Myocyte (in vitro differentiated cells): ENCODE measurements around the gene MT3. TPM values are rescaled to one million over a fixed set of nuclear protein-coding genes. Genes with fewer than 3 reads are reported as not detected.

Source experiments
- DNase-seq: peaks from one replicate; pipeline ENCODE4 v3.0.0-alpha.2; 2012; ENCODE audit warnings: low read depth
- total RNA-seq: library from RNA; depleted of rRNA; stranded (reverse); fragments of >200 nt; gene quantifications from 2 replicates; pipeline ENCODE4 v1.2.3, GENCODE V29; 2014

MT3 gene
- total RNA-seq, 1 donor from 2014 or later, result not detected

DNA sequence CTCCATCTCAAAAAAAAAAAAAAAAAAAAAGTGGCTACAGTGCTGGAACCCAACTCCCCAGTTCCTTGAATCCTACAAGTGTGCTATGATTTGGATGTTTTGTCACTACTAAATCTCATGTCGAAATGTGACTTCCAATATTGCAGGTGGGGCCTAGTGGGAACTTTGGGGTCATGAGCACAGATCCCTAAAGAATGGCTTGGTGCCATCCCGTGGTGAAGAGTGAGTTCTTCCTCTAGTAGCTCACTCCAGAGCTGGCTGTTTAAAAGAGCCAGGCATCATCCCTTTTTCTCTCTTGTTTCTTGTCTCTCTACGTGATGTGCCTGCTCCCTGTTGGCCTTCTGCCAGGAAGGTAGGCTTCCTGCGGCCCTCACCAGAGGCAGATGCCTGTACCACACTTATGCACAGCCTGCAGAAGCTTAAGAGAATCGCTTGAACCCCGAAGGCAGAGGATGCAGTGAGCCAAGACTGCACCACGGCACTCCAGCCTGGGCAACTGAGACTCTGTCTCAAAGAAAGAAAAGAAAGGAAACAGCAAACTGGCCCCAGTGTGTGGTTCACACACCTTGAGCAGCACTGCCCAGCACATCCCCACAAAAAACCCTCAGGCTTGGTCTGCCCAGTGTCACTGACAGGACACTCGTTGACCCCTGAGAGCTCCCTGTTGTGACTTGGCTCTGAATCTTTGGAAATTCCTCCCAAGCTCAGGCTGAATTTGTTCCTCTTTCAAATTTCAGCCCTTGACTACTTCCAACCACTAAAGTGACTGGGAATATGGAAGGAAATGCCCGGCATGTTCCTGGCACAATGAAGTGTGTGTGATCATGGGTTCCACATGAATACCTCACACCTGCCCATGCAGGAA lies 39.4 kb downstream of the MT3 start:
- no peak for DNase-seq

- DNase-seq, result no peak
Measured at GRCh38 chr16:56629531-56629930, 40.2 kb downstream of the MT3 start.

DNA sequence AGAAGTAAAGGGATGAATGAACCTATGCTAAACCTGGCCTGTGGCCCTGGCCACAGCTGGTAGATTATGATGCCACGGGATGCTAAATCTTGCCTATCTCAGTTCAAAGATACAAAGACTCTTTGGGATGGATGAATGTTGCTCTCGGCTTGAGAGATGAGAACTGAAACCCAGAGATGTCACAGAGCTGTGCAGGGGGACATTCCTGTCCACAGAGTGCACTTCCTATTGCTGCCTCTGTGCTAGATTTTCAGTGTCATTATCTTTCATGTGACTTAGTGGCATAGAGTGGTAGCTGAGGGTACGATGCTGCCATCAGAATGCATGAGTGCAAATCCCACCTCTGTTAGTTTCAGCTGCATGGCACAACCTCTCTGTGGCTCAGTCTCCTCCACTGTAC lies 40.8 kb downstream of the MT3 start:
- no peak for DNase-seq

DNA sequence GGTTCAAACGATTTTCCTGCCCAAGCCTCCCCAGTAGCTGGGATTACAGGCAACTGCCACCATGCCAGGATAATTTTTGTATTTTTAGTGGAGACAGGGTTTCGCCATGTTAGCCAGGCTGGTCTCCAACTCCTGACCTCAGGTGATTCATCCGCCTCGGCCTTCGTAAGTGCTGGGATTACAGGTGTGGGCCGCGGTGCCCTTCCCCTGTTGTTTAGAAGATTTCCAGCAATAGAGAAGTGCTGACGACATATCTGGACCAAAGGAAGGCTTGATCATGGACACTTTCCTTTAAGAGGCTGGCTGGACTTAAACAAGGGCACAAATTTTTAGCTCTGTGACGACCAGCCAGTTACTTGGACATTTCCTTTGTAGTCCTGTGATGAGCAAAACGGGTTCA lies 41.9 kb downstream of the MT3 start:
- DNase-seq, result no peak

DNA sequence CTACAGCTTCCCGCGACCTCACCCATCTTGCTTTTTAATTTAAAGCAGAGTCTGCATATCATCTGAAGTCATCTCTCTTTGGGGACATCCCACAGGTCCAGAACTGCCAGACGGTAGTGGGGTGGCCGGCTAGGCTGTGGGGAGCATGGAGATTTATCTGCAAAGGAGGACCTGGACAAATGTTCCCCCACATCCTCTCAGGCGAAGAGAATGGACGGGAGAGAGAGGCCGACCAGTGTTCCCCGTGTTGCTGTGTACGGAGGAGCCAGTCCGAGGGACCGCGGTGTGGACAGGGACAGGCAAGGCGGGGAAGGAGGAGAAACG lies 42.5 kb downstream of the MT3 start:
- DNase-seq, result no peak

GRCh38 chr16:56632156-56632847 lies 43.0 kb downstream of the MT3 start, which contains the start of gene MT1M:
Gene MT1M, plus strand, starts transcription at chr16:56632659. Its CDS starts 73 bp downstream, at chr16:56632732.
- DNase-seq, result no peak

DNA sequence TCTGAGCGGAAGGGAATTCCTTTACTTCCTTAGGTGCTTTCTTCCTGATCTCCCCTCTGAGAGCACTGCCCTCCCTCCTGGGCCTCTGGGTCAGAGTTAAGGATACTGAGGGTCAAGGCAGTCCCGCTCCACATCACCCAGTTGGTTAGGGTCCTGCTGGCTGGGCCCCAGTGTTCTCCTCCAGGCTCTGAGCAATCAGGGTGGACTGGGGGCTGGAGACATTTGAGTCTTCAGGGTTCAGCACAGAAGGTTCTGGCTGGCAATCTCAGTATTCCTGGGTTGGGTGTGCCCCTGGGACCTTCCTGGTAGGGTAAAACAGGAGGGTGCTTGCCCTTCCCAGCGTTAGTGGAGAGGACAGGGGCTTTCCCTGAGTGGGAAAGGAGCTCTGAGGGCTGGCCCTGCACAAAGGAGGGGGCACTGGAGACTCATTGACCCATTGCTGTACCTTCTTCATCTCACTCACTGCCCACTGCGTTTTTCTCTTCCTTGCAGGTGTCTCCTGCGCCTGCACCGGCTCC lies 43.6 kb downstream of the MT3 start:
- no peak for DNase-seq

- DNase-seq, result no peak
Measured at GRCh38 chr16:56633535-56633934, 44.2 kb downstream of the MT3 start.

- no peak for DNase-seq
Measured at GRCh38 chr16:56634715-56635440, 45.5 kb downstream of the MT3 start.

- DNase-seq, result no peak
Measured at GRCh38 chr16:56635441-56635967, 46.2 kb downstream of the MT3 start.

DNA sequence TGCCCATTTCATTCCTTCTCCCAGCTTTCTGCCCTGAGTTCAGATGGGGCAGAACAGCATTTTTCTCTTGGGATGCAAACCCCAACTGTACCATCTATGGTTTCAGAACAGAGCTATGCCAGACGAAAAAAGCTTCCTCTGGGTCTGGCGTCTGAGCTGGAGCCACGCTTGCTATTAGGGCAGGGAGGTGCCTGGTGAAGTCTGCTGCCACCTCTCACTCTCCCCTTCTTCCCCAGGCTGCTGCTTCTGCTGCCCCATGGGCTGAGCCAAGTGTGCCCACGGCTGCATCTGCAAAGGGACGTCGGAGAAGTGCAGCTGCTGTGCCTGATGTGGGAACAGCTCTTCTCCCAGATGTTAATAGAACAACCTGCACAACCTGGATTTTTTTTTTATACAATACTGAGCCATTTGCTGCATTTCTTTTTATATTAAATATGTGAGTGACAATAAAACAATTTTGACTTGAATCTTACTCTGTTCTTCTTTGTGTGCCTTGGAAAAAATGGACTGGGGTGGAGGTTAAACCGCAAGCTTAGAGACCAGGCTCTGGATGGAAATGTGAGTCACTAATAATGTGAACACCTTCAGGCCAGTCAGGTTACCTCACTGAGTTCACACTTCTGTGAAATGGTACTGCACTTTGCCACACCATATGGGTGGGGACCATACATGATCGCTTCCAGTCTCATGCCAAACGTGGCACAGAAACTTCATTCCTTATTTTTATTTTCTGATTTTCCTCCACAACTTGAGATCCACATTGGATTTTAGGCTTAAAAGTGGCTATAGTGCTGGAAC lies 47.5 kb downstream of the MT3 start:
- no peak for DNase-seq

DNA sequence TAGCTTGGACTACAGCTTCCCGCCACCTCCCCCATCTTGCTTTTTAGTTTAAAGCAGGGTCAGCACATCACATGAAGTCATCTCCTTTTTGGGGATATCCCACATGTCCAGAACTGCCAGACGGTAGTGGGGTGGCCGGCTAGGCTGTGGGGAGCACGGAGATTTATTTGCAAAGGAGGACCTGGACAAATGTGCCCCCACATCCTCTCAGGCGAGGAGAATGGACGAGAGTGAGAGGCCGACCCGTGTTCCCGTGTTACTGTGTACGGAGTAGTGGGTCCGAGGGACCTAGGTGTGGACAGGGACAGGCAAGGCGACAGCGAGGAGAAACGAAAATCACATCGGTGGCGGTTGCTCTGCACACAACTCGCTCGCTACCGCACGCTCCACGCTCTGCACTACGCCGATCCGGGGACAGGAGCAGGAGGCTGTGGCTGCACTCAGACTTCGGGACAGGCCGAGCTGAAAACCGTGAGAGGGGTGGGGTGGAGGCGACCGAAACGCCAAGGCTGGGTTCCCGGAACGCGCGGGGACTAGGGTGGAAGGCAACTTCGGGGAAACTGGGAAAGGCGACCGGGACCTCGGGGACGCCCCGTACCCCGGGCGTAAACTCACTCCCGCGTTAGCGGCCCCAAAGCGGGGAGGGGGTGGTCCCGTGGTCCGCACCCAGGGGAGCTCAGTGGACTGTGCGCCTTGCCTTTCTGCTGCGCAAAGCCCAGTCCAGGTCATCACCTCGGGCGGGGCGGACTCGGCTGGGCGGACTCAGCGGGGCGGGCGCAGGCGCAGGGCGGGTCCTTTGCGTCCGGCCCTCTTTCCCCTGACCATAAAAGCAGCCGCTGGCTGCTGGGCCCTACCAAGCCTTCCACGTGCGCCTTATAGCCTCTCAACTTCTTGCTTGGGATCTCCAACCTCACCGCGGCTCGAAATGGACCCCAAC lies 48.8 kb downstream of the MT3 start, which contains the start of gene MT1A:
Gene MT1A (plus strand): TSS at position 853 of the 937 bp plus-strand sequence. CDS start 73 bp downstream, at position 926.
- DNase-seq, result no peak

- no peak for DNase-seq
Measured at GRCh38 chr16:56639045-56639444, 49.7 kb downstream of the MT3 start.

DNA sequence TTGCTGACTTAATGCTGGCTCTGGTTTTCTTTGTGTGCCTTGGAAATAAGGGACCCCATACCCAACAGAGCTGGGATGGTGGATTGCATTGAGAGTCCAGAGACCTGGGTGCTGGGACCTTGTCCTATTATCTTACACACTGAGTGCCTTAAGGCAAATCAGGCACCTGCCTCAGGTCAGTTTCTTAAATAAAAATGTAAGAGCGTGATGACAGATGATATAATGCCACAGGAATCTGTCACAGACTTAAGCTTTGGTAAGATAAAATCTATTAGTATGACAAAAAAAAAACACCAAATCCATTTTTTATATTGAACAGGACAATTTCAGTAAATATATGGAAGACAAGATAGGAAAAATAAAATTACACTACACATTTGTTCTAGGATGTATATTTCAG lies 50.7 kb downstream of the MT3 start:
- no peak for DNase-seq

Other genes starting within 250 kb of the MT3 start
- gene AMFR, start 164.0 kb upstream of the MT3 start, total RNA-seq, result 220 and 233 TPM in 2 replicates
- 46.5 and 48.6 TPM in 2 replicates for gene NUDT21, start 138.2 kb upstream of the MT3 start, total RNA-seq
- 68.9 and 79.0 TPM in 2 replicates for gene OGFOD1, start 138.0 kb upstream of the MT3 start, total RNA-seq
- gene BBS2, start 69.5 kb upstream of the MT3 start, total RNA-seq, result 27.2 and 32.9 TPM in 2 replicates
- not detected in 2 replicates for gene MT4, start 24.5 kb upstream of the MT3 start, total RNA-seq
- 7.1 and 18.6 TPM in 2 replicates for gene MT2A, start 19.1 kb downstream of the MT3 start, total RNA-seq
- gene MT1E, start 36.3 kb downstream of the MT3 start, total RNA-seq, result 24.7 and 26.6 TPM in 2 replicates
- not detected in 2 replicates for gene MT1M, start 43.1 kb downstream of the MT3 start, total RNA-seq
- gene MT1A, start 49.1 kb downstream of the MT3 start, total RNA-seq, result not detected in 2 replicates
- gene MT1B, start 62.4 kb downstream of the MT3 start, total RNA-seq, result not detected in 2 replicates
- gene MT1F, start 68.4 kb downstream of the MT3 start, total RNA-seq, result not detected in 2 replicates
- gene MT1G, start 78.5 kb downstream of the MT3 start, total RNA-seq, result not detected in 2 replicates
- gene MT1H, start 80.3 kb downstream of the MT3 start, total RNA-seq, result not detected in 2 replicates
- gene MT1X, start 92.9 kb downstream of the MT3 start, total RNA-seq, result 14.8 and 74.1 TPM in 2 replicates
- 114 and 151 TPM in 2 replicates for gene NUP93, start 140.6 kb downstream of the MT3 start, total RNA-seq